Measurements from ENCODE around the gene DARS1.

Gene DARS1

DNA sequence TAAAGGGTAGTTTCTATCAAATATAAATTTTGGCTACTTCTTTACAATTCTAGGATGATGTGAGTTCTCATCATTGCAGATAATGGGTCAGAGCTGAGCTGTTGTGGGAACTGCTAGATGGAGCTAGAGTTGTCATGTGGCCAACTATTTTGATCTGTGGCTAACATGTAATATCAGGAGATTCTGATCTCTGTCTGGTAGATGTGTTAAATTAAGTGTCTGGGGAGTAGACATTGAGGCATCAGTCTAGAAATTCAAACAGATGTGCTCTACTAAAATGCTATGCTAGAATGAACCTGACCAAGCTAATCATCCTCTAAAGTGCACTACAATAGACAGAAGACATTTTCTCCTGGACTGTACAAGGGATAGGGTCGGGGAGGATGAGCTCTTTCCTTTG lies 30.3 kb upstream of the DARS1 start:
- no peak for DNase-seq (ENCODE audit: low read depth)

GRCh38 chr2:136014411-136014810 lies 29.0 kb upstream of the DARS1 start:
- no peak for DNase-seq (ENCODE audit: low read depth)

DNA sequence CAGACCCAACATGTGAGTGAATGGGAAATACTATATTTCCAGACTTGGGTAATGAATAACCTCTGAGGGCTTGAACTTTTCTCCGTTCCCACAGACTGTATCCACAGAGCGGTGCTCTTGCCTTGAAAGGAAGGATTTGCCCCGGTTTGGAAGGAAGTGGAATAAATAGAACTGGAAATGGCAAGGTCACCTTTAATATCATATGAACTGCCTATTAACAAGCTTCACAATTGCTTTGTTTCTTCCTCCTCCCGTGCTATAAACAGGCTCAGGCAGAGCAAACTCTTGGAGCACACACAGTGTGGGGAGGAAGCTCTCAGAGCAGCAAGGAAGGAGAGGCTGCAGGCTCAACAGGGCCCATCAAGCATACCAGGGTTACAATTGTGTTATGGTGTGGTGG lies 28.5 kb upstream of the DARS1 start:
- no peak for DNase-seq (ENCODE audit: low read depth)

- DNase-seq (ENCODE audit: low read depth), result no peak
Measured at GRCh38 chr2:136013136-136013685, 27.8 kb upstream of the DARS1 start.

- DNase-seq (ENCODE audit: low read depth), result no peak
Measured at GRCh38 chr2:136012315-136012714, 26.9 kb upstream of the DARS1 start.

DNA sequence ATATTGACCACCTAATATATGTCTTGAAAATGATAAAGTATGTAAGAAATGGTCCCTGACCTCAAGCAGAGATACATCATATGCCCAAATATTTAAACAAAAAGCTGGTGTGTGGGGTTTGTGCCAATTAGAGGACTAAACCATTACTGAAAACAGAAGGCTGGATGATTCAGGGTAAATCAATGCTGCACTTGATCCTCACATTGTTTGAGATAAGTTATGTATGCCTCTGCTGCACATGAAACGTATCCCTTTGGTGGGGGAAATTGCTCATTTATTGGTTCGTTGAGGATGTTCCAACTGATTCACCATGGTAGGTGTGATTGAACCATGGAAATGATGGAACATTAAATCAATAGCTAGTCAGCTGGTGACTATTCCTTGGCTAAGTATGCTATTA lies 24.7 kb upstream of the DARS1 start:
- DNase-seq (ENCODE audit: low read depth), result no peak

DNA sequence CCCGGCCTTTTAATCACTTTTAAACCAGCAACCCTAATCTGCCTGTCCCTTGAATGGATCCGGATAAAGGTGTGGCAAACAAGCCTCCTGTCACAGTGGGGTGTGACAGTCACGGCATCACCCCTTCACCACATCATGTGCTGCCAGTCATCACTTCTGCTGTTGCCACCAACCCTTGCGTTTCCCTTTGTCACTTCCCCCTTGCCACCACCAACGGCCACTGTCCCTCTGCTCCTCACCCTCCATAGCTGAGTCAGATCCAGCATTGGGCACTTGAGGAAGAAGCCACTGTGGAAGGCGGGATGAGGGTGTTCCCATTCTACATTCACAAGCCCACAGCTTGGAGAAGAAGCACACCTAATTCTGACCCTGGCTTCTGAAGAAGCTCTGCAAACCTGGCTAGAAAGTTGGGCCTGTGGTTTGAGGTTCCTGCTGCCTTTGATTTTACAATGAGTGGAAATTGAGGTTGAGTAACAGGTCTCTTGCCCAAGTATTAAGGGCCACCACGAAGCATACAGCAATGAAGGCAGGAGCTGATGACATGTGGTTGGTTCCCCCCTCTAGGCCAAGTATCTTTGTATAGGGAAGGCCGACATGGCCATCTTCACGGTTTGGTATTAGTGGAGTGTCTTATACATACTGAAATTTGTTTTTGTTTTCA lies 22.9 kb upstream of the DARS1 start:
- no peak for DNase-seq (ENCODE audit: low read depth)

DNA sequence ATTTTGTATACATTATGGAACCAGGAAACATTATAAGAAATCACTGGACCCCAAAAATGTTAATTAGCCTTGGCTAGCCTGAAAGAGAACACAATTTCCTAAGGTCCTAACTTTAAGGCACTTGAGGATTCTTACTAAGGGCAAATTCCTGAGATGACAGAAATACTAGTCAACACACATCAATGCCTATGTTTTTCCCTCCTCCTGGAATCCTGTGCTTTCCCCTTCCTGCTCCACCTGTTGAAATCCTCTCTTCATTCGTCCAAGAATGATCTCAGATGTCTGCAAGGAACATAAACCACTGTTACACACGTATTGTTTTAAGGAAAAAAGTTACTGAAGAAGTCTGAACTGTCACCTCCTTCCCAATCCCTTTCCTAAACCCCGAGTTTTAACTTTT lies 21.2 kb upstream of the DARS1 start:
- no peak for DNase-seq (ENCODE audit: low read depth)

GRCh38 chr2:136005462-136006196 lies 20.2 kb upstream of the DARS1 start:
- no peak for DNase-seq (ENCODE audit: low read depth)

DNA sequence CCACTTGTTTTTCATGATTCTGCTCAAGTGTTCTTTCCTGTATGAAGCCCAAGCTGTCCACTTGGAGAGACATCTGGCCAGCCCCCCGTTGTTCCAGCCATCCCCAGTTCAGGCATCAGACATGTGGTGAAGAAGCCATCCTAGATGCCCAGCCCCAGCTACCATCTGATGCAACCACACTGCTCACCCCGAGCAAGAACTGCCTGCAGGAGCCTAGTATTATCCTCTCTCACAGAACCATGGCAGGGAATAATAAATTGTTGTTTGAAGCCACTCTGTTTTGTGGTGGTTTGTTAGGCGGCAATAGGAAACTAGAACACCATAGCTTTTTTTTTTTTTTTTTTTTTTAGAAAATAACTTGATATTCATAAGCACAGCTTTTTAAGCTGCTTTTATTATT lies 19.5 kb upstream of the DARS1 start:
- DNase-seq (ENCODE audit: low read depth), result no peak

DNA sequence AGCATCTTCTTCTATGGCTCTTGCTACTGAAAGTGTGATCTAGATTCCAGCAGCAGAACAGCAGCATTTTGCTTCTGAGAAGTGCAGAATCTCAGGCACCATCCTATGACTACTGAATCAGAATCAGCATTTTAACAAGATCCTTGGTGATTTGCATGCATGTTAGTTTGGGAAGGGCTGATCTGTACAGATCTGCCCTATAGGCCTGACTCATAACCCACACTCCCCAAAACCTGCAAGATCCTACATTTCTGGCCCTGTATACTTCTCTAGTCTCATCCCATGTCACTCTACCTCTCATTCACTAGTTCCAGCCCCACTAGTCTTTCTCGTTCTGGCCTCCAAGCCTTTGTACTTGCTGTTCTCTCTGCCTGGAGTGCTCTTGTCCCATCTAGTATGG lies 15.7 kb upstream of the DARS1 start:
- DNase-seq (ENCODE audit: low read depth), result no peak

DNA sequence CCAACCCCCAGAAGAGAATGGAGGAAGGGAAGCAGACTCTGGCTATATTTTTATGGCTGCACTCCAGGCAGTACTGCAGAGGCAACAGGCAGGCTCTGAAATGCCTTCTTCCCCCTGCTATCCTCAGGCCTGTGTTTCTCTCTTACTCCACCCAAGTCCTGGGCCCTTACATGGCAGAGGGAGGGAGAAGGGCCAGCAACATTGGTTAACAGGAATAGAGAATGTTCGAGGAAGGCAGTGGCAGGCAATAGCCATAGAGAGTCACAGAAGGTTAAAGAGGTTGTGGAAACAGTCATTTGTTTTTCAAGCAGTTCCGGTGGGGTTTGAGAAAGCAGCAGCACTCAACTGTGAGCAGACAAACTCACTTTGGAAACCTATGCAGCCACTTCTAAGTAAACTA lies 15.1 kb upstream of the DARS1 start:
- no peak for DNase-seq (ENCODE audit: low read depth)

DNA sequence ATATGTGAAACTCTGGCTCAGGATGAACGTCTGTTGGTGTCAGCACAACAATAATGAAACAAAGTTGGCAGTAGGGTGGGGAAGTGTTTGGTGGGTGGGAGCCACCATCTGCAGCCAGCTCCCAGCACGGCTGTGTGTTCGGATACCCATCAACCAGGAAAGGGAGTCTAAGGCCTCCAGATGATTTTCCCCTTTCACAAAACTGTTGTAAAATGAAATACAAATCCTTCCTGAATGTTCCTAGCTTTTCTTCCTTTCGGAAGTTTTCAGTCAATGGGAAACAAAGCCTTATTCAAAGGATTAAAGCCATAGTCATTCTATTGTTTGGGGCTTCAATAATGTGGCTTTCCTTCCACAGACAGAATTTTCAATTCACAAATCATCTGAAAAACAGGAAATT lies 14.5 kb upstream of the DARS1 start:
- DNase-seq (ENCODE audit: low read depth), result no peak

GRCh38 chr2:135998879-135999278 lies 13.5 kb upstream of the DARS1 start:
- DNase-seq (ENCODE audit: low read depth), result no peak

GRCh38 chr2:135997380-135997779 lies 12.0 kb upstream of the DARS1 start:
- no peak for DNase-seq (ENCODE audit: low read depth)

DNA sequence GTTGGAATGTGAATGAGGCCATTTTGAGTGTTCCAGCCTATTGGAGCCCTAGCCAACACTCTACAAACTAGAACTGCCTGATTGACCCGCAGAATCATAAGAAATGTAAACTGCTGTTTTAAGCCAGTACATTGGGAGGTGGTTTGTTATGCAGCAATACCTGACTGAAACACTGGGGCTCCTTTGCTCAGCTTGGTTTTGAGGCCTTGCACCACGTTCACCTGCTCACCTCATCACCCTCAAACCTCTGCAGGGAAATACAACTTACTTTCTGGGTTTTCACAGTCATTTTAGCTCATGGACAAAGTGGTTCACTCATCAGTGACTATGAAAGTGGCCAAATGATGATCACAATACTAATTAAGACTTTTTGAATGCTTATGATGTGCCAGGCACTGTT lies 10.9 kb upstream of the DARS1 start:
- DNase-seq (ENCODE audit: low read depth), result no peak

DNA sequence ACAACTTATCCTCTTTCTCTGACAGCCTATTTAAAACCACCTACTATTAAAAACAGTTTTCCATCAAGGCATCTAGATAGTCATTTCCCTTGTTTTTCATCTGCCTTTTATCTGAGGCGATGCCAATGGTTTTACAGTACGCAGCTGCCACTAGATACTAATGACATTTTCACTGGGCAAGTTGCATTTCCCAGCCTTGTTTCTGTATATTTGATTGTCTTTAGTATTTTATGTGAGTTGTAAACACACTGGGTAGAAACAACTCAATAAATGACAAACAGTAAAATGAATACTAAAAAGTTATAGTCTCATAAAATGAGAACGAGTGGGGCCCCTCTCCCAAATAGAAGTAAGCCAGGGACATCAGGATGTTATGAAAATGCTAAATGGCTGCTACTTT lies 8.9 kb upstream of the DARS1 start:
- DNase-seq (ENCODE audit: low read depth), result no peak

DNA sequence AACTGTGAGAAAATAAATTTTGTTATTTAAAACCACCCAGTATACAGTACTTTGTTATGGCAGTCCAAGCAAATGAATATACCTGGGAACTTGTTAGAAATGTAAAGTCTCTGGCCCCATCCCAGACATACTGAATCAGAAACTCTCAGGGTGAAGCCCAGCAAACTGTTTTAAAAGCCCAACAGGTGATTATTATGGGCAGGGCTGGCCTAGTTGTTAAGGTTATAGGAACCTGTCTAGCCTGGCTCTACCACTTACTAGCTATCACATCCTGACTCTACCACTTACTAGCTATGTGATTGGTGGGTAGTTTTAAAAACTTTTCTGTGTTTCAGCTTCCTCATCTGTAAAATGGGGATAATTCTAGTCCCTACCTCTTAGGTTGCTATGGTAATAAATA lies 8.0 kb upstream of the DARS1 start:
- DNase-seq (ENCODE audit: low read depth), result no peak

- DNase-seq (ENCODE audit: low read depth), result no peak
Measured at GRCh38 chr2:135991861-135992260, 6.4 kb upstream of the DARS1 start.

DNA sequence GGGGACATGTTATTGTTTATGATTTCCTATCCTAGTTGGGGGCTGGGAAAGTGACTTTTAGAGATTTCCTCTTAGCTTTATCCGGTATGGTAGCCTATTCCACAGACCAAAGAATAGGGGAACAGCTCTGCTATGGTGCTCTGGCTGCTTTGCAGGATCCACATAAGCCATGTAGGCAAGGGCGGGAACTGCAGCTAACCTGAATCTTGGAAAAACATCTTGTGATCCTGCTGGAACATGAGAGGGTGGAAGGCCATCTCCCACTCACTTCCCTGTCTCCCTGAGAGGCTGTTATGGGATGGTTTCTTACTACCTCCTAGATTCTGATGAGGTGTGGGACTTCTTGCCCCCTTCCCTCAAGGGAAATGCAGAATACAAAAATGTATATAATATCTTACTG lies 2.0 kb upstream of the DARS1 start:
- DNase-seq (ENCODE audit: low read depth), result no peak

GRCh38 chr2:135986507-135986906 lies 1.1 kb upstream of the DARS1 start:
- DNase-seq (ENCODE audit: low read depth), result no peak

DNA sequence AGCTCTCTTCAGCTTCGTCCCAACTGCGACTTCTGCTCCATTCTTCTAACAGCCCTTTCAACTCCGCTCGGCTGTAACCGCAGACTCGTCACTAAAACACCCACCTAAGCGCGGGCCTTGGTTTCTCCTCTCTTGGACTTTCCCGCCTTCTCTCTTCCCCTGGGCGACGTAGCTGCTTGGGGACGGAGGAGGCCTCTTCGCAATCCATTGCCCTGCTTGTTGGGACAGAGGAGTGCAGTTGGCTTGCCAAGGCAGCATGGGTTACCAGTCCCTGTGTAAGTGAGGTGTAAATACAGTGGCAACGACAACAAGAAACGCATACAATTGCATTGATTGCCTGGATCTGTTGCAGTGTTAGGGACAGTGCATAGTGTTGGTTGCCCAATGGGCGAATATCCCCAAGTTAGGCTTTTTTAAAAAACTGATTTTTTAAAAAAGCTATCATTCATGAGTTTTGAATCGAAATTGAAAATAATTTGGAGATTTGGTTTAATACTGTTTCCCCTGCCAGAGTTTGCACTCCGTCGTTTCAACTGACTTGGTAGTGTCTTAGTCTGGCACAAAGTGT lies 484 bp upstream of the DARS1 start:
- DNase-seq (ENCODE audit: low read depth), result no peak

DNA sequence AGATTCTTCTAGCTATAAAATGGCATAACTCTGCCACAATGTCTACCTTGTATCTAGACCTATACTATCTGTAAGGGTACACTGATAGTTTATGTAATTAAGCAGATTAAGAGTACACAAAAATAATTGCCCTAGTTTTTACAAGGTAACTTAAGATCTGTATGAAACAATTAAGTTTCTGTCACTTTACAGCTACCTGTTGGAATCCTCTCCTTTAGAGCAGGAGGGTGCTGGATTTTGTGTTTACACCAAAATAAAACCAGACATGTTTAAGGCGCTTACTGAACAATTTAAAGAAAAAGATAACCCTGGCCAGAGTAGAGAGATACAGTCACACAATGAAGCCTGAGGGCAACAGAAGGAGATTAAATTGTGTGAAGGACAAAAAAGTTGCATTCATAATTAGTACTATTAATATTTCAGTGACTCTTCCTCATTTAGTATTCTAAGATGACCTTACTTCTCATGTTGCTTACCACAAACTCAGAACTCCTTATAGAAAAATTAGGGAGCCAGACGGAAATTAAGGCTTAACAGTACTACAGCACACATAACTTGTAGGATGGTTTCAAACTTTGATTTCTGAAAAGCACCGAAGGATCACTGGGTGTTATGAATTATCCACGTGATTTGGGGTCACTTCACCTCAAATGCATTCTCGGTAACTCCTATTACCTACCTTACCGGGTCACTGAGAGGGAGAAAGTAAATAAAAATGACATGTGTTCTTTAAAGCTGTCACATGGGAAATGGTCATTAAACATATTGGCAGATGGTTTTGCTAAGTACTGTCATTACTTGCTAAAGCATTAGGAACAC lies 1.0 kb downstream of the DARS1 start:
- no peak for DNase-seq (ENCODE audit: low read depth)
